Measurements from ENCODE around the gene MSL1. TPM values are rescaled to one million over a fixed set of nuclear protein-coding genes. Genes with fewer than 3 reads are reported as not detected.

The MSL1 gene
- total RNA-seq, 1 experiment from 2014 or later: 32.3 TPM

DNA sequence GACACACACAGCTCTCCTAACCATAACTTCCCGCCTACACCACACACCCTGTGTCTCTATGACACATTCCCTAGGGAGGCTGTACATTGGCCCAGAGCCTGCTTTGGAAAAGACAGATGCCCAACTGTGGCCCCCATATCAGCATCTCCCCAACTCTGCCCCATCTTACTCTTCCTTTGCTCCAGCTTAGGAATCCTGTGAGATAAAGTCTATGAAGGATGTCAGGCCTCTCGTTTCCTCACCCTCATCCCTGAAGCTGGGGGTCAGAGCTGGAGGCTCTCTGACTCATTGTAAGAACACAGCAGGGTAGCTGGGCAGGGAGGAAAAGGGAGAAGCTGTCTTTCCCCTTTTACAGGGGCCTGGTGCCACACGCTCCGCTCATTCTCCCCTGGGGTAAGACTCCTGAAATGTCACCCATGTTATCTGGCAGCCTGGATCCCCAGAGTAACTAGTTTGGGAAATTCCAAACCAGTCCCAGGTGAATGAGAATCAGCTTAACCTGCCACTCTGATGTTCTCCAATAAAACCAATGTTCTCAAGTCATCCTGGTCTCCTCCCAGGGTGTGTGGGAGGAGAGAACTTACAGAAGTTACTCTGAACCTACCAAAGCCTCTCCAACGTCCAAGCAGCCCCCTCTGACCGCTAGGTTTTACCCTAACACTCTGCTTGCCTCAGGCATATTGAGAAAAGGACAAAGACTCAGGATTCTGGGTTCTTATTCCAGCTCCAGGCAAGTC, 58.3 kb downstream of the MSL1 start:
- no peak for DNase-seq (ENCODE audit: low read depth)
- in situ Hi-C loops (cut with HindIII; ENCODE audit: low pct_unique_long_range_greater_than_20kb, low sequenced_read_pairs): loop anchor here (10.0 to 25.0 kb wide), 2 partner anchors 75 to 107 kb away; partner anchors contain the start of genes CDC6 and NR1D1

DNA sequence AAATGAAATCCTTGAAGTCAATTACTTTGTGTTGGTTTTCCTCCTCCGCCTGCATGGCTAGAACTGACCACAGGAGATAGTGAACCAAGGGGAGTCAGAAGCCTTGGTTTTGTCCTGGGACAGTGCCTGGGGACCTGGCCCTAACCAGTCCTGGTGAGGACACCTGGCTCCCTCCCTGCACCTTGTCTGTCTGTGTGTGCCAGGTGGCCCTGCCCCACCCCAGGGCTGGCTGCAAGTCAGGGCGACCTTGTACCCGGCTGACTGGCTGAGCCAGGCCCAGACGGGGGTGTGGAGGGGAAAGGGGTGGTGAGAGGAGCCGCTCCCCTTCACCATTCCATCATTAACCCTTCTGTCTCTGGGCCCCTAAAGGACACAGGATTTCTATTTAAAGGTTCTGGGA, 58.9 kb downstream of the MSL1 start:
- DNase-seq (ENCODE audit: low read depth): no peak
- in situ Hi-C loops (cut with HindIII; ENCODE audit: low pct_unique_long_range_greater_than_20kb, low sequenced_read_pairs): loop anchor here (25.0 kb wide), 1 partner anchor 107 kb away; the partner anchor contains the start of gene CDC6

GRCh38 chr17:40181205-40181604, 59.4 kb downstream of the MSL1 start:
- in situ Hi-C loops (cut with HindIII; ENCODE audit: low pct_unique_long_range_greater_than_20kb, low sequenced_read_pairs): loop anchor here (25.0 kb wide), 1 partner anchor 106 kb away; the partner anchor contains the start of gene CDC6
- DNase-seq (ENCODE audit: low read depth): no peak

GRCh38 chr17:40182606-40183005, 60.8 kb downstream of the MSL1 start:
- in situ Hi-C loops (cut with HindIII; ENCODE audit: low pct_unique_long_range_greater_than_20kb, low sequenced_read_pairs): loop anchor here (25.0 kb wide), 1 partner anchor 105 kb away; the partner anchor contains the start of gene CDC6

More at GRCh38 chr17:40182606-40183005, 60.8 kb downstream of the MSL1 start:
- DNase-seq (ENCODE audit: low read depth): no peak

Other genes starting within 250 kb of the MSL1 start
- gene GSDMB, start 203.3 kb upstream of the MSL1 start, total RNA-seq (2014; rRNA removed; shearing (Covaris generic); ENCODE audit: low replicate concordance): 0.06 and 0.41 TPM in 2 replicates
- gene ORMDL3, start 194.4 kb upstream of the MSL1 start, total RNA-seq (2014; rRNA removed; shearing (Covaris generic); ENCODE audit: low replicate concordance): 41.3 and 70.3 TPM in 2 replicates
- not detected in 2 replicates for gene LRRC3C, start 194.2 kb upstream of the MSL1 start, total RNA-seq (2014; rRNA removed; shearing (Covaris generic); ENCODE audit: low replicate concordance)
- not detected in 2 replicates for gene GSDMA, start 159.0 kb upstream of the MSL1 start, total RNA-seq (2014; rRNA removed; shearing (Covaris generic); ENCODE audit: low replicate concordance)
- gene PSMD3, start 141.2 kb upstream of the MSL1 start, total RNA-seq (2014; rRNA removed; shearing (Covaris generic); ENCODE audit: low replicate concordance): 170 and 200 TPM in 2 replicates
- not detected in 2 replicates for gene CSF3, start 106.5 kb upstream of the MSL1 start, total RNA-seq (2014; rRNA removed; shearing (Covaris generic); ENCODE audit: low replicate concordance)
- 36.7 and 97.2 TPM in 2 replicates for gene MED24, start 67.6 kb upstream of the MSL1 start, total RNA-seq (2014; rRNA removed; shearing (Covaris generic); ENCODE audit: low replicate concordance)
- gene THRA, start 59.0 kb upstream of the MSL1 start, total RNA-seq (2014; rRNA removed; shearing (Covaris generic); ENCODE audit: low replicate concordance): 9.1 and 16.4 TPM in 2 replicates
- 1.1 and 1.6 TPM in 2 replicates for gene NR1D1, start 21.4 kb upstream of the MSL1 start, total RNA-seq (2014; rRNA removed; shearing (Covaris generic); ENCODE audit: low replicate concordance)
- 27.5 and 37.9 TPM in 2 replicates for gene CASC3, start 18.6 kb downstream of the MSL1 start, total RNA-seq (2014; rRNA removed; shearing (Covaris generic); ENCODE audit: low replicate concordance)
- gene RAPGEFL1, start 55.5 kb downstream of the MSL1 start, total RNA-seq (2014; rRNA removed; shearing (Covaris generic); ENCODE audit: low replicate concordance): 1.7 and 5.9 TPM in 2 replicates
- gene WIPF2, start 97.3 kb downstream of the MSL1 start, total RNA-seq (2014; rRNA removed; shearing (Covaris generic); ENCODE audit: low replicate concordance): 7.7 and 9.1 TPM in 2 replicates
- gene CDC6, start 165.9 kb downstream of the MSL1 start, total RNA-seq (2014; rRNA removed; shearing (Covaris generic); ENCODE audit: low replicate concordance): 60.9 and 68.1 TPM in 2 replicates
- 11.4 and 26.0 TPM in 2 replicates for gene RARA, start 187.2 kb downstream of the MSL1 start, total RNA-seq (2014; rRNA removed; shearing (Covaris generic); ENCODE audit: low replicate concordance)
- not detected in 2 replicates for gene GJD3, start 242.8 kb downstream of the MSL1 start, total RNA-seq (2014; rRNA removed; shearing (Covaris generic); ENCODE audit: low replicate concordance)

All from Caki2 (cell line).